GM21619 (cell line): ENCODE results near the gene MLLT6.

Experiments
- ATAC-seq: cut with Tn5 transposase; IDR thresholded peaks from one replicate; pipeline ENCODE4 v1.9.1; 2021; ENCODE audit not compliant: unreplicated experiment

Gene MLLT6

DNA sequence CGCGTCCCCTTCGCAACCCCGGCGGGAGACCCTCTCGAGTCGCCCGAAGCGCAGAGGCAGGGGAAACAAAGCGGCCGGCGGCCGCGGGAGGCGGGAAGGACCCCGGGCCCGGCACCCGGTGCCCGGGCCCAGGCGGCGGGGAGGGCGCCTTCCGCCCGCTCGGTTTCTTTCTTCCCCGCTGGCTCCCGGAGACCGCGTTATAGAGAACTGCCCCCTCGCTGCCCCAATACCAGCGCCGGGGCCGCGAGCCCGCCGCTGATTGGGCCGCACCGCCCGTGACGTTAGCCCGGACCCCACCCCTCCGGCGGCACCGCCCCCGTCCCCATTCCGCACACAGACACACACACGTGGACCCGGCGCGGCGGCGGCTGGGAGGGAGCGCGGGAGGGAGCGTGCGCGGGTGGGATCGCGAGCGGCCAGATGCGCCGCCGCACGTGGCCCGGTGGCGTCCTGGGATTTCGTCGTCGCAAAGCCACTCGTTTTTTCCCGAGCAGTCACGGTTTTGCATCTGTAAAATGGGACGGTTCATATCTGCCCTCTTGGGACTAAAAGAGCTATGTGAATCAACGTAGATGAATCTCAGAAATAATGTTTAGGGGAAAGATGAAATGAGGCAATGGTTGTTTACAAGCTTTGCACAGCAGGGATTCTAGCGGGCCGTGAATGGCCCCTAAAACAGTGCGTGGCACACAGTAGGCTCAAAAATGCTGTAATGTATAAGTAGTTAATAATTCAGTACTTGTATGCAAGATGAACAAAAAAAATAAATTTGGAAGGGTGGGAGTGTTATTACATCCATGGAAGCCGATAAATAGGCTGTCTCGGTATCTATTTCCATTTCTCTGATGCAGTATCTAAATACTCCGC, 30.1 kb upstream of the MLLT6 start, which contains the start of gene EPOP:
TSS of gene EPOP (minus strand) at position 209 of the 867 bp plus-strand sequence. CDS start 462 bp downstream, outside the sequence.
- ATAC-seq: peak; percentile 60

GRCh38 chr17:38676706-38677504, 28.2 kb upstream of the MLLT6 start:
- ATAC-seq: peak; percentile 31

- no peak for ATAC-seq
Observed at GRCh38 chr17:38677819-38678218, 27.3 kb upstream of the MLLT6 start.

DNA sequence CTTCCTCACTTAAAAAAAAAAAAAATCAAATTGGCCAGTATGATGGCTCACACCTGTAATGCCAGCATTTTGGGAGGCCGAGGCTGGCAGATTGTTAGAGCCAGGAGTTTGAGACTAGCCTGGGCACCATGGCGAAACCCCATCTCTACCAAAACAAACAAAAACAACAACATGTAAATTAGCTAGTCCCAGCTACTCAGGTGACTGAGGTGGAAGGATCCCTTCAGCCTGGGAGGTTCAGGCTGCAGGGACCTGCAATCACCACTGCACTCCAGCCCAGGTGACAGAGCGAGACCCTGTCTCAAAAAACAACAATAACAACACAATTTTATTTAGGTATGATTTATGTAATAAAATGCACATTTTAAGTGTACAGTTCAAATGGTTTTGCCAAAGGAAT, 24.0 kb upstream of the MLLT6 start:
- ATAC-seq: no peak

- ATAC-seq: no peak
Observed at GRCh38 chr17:38685491-38685890, 19.6 kb upstream of the MLLT6 start.

DNA sequence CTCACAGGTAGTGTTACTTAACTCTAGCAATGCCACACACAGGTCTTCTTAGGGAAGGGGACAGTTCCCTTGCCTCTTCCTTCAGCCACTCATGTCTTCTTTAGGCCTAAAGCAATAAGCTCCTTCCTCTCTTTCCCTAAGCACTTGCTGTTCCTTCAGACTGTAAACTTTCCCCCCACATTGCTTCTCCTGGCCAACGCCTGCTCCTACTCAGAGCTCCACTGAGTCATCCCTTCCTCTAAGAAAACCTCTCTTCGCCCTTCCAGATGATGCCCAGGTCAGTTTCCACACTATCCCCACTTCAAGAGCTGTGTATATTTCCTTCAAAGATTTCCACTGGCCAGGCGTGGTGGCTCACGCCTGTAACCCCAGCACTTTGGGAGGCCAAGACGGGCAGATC, 17.8 kb upstream of the MLLT6 start:
- no peak for ATAC-seq

GRCh38 chr17:38690386-38690785, 14.7 kb upstream of the MLLT6 start:
- ATAC-seq: no peak

DNA sequence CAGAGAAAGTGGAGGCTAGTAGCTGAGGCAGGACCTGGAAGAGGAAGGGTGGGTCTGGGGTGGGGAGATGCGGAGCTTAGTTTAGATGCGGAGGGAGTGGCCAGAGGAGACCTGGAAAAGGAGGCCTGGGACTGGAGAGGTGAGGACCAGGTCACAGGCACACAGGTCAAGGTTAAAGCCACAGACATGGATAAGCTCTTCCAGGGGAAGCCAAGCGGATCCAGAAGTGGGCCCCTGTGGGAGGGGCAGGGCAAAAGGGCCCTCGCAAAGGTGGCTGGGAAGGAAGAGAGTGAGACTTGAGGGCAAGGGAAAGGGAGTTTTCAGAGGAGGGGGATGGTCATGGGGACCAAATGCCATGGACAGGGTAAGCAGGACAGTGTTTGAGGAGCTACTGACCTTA, 13.9 kb upstream of the MLLT6 start:
- ATAC-seq: no peak

- ATAC-seq: no peak
Observed at GRCh38 chr17:38693700-38694329, 11.3 kb upstream of the MLLT6 start.

- no peak for ATAC-seq
Observed at GRCh38 chr17:38697061-38697820, 7.8 kb upstream of the MLLT6 start.

DNA sequence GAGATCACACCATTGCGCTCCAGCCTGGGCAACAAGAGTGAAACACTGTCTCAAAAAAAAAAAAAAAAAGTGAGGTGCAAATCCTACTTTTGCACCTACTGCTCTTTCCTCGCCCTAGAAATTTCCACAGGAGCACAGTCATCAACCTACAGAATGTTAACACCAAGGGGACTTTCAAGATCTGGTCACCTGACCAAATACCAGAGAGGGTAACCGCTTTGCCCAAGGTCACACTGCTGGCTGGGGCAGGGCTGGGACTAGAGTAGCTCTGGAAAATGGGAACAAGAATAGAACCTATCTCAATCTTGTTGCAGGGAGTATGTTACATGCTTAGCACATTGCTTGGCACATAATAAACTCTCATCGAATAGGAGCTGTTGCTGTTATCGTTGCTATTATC, 6.3 kb upstream of the MLLT6 start:
- no peak for ATAC-seq

GRCh38 chr17:38701504-38702165, 3.4 kb upstream of the MLLT6 start:
- peak; percentile 17 for ATAC-seq

DNA sequence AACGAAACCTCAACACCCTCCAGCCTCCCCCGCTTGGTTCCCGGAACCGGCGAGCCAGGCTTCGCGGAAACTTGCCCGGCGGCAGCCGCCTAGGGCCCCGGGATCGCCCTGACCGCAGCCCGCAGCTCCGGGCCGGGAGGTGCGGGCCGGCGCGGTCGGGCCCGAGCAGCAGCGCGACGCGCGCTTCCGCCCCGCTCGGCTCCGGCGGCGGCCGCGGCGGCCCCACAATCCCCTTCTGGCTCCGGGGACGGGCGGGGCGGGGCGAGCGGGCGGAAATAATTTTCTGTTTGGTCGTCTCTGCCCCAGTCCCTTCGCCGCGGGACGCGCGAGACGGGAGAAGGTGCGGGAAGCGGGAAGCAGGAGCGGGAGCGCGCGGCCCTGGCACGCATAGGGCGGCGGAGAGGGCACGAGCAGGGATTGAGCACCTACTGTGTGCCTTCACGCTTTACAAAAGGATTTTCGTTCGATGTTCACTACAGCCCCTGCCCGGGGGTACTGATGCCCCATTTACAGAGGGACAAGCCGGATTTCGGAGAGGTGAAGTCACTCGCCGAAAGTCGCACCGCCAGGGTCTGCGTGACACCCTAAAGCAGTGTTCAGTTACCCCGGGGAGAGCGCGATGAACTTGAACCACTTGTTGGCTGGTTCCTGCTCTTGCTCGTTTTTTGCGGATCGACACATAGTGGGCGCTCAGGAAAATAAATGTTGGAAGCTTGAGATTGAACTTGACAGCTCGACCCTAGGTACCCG, 2.7 kb upstream of the MLLT6 start:
- peak; percentile 32 for ATAC-seq

DNA sequence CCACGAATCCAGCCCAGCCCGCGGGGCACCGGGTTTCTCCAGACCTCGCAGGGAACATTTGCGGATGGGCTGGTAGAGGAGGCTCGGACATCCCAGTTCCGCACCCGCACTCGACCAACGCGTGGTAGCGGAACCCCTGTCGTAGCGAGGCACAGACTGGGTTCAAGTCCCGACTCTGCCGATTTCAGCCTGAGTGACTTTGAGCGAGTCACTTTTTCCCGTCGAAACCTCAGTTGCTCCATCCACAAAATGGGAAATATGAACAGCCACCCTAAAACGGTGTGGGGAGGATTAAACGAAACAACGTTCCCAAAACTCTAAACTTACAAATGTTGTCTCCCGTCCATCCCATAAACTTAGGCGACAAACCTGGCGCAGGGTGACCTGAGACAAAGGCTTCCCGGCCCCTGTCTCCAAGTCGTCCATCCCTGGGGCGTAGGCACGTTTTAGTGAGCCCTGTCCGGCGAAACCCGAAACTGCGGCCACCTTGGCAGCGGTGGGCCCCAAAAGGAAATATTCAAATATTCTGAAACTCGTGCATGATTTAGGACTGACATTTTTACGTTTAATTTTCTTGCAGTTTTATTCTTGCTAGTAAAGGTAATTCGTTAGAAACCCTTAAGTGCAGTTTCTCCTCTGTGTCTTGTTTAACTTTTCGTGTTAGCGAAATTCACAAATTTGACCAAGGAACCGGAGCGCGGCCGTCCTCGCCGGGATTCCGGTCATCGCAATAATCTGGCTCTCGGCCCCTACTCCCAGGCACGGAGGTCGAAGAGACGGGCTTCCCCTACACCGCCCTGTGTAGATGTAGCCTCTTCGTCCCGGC, 1.9 kb upstream of the MLLT6 start:
- ATAC-seq: no peak

DNA sequence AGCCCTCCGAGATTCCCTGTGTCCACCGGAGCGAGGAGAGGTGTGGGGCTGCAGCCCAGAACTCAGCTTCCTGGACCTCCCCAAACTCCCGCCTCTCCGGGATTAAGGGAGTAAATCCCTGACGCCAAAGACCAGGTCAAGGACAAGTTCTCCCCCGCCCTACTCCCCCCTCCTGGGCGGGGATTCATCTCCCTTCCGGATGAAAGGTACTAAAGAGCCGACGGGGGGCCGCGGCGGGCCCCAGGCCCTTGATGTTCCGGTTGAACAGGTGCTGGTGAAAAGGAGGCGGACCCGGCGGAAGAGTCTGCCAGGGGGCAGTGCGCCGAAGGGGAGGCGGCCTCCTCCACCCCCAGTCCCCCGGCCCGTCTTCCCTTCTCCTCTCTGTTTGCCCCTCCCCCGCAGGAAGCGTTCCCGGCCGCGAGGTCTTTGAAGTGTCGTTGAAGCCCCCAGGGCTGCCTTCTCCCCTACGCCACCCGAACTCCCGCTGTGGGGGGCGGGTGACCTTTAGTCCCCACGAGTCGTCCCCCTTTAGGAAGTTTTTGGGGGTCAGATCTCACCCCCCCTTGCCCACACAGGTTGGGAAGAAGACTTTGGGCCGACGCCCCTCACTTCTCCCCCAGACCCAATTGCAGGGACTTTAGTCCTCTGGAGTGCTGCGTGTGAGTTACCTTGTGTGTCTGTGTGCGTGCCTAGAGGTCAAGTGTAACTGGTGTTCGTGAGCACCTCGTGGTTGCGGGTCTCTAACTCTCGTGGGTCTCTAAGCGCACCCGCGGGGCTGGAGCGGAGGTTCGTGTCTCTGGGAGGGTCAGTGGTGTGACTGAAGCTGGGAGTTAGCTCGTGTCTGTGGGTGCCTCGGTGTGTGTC, 1.1 kb upstream of the MLLT6 start:
- no peak for ATAC-seq

DNA sequence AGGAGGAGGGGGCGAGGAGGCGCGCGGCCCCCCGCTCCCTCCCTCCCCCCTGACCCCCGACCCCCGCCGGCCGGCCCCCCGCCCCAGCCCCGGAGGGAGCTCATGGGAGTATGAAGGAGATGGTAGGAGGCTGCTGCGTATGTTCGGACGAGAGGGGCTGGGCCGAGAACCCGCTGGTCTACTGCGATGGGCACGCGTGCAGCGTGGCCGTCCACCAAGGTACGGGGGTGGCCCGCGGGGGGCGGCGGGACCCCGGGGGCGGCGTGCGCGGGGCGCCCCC, 390 bp downstream of the MLLT6 start:
- ATAC-seq: no peak

- no peak for ATAC-seq
Observed at GRCh38 chr17:38705803-38706504, 881 bp downstream of the MLLT6 start.
